ENCODE data around the gene FCHSD2. TPM values are rescaled to one million over a fixed set of nuclear protein-coding genes. Genes with fewer than 3 reads are reported as not detected.
"Not testable (repeated sequence)": the region's sequence is repeated elsewhere in the genome, so short reads cannot be mapped to it uniquely, and the experiment has no call there.

Gene FCHSD2
- total RNA-seq, 2 experiments from 2014 or later = 29.2 to 30.8 TPM

- POLR2A ChIA-PET = no interaction called here
- CTCF ChIA-PET = no interaction called here
These were observed 220.9 kb downstream of the FCHSD2 start for GRCh38 chr11:72921028-72921716.

GRCh38 chr11:72920001-72920400 lies 222.1 kb downstream of the FCHSD2 start:
- POLR2A ChIA-PET = no interaction called here
- CTCF ChIA-PET = no interaction called here

- ChIA-PET CTCF (no interaction called here), POLR2A (no interaction called here)
These were observed 223.3 kb downstream of the FCHSD2 start for GRCh38 chr11:72918851-72919250.

GRCh38 chr11:72912253-72912652 lies 229.9 kb downstream of the FCHSD2 start:
- POLR2A ChIA-PET = no interaction called here
- CTCF ChIA-PET = no interaction called here

- POLR2A ChIA-PET = not testable (repeated sequence)
These were observed 232.3 kb downstream of the FCHSD2 start for GRCh38 chr11:72909558-72910388.

GRCh38 chr11:72908032-72908676 lies 234.0 kb downstream of the FCHSD2 start:
- ChIA-PET CTCF (interaction anchor here (0.7 kb wide), 2 partner anchors 14 to 295 kb away, joined by 3 read pairs; no protein-coding TSS in a partner anchor), POLR2A (no interaction called here)

More at GRCh38 chr11:72909558-72910388, 232.3 kb downstream of the FCHSD2 start:
- CTCF ChIA-PET = not testable (repeated sequence)

GRCh38 chr11:72904016-72904415 lies 238.1 kb downstream of the FCHSD2 start:
- ChIA-PET POLR2A (no interaction called here), CTCF (no interaction called here)

- ChIA-PET POLR2A (no interaction called here), CTCF (no interaction called here)
These were observed 240.7 kb downstream of the FCHSD2 start for GRCh38 chr11:72901374-72901773.

- POLR2A ChIA-PET = interaction anchor here (0.6 kb wide), 1 partner anchor 1011 kb away, joined by 8 read pairs; no protein-coding TSS in a partner anchor
- CTCF ChIA-PET = no interaction called here
These were observed 242.1 kb downstream of the FCHSD2 start for GRCh38 chr11:72900013-72900412.

GRCh38 chr11:72899238-72899637 lies 242.9 kb downstream of the FCHSD2 start:
- CTCF ChIA-PET = no interaction called here
- POLR2A ChIA-PET = interaction anchor here (0.6 kb wide), 1 partner anchor 1011 kb away, joined by 8 read pairs; no protein-coding TSS in a partner anchor

GRCh38 chr11:72897506-72897905 lies 244.6 kb downstream of the FCHSD2 start:
- CTCF ChIA-PET = no interaction called here
- POLR2A ChIA-PET = no interaction called here

GRCh38 chr11:72896431-72896830 lies 245.7 kb downstream of the FCHSD2 start:
- POLR2A ChIA-PET = no interaction called here
- CTCF ChIA-PET = interaction anchor here (0.6 kb wide), 1 partner anchor 703 kb away, joined by 5 read pairs; no protein-coding TSS in a partner anchor

- ChIA-PET CTCF (no interaction called here), POLR2A (no interaction called here)
These were observed 251.2 kb downstream of the FCHSD2 start for GRCh38 chr11:72890881-72891280.

- CTCF ChIA-PET = no interaction called here
These were observed 255.5 kb downstream of the FCHSD2 start for GRCh38 chr11:72886619-72887018.

GRCh38 chr11:72885749-72886609 lies 256.1 kb downstream of the FCHSD2 start:
- ChIA-PET POLR2A (no interaction called here), CTCF (no interaction called here)

More at GRCh38 chr11:72886619-72887018, 255.5 kb downstream of the FCHSD2 start:
- POLR2A ChIA-PET = no interaction called here

- ChIA-PET POLR2A (no interaction called here), CTCF (no interaction called here)
These were observed 266.0 kb downstream of the FCHSD2 start for GRCh38 chr11:72876147-72876546.

- ChIA-PET POLR2A (no interaction called here), CTCF (interaction anchor here (0.5 kb wide), 1 partner anchor 101 kb away, joined by 3 read pairs; no protein-coding TSS in a partner anchor)
These were observed 266.4 kb downstream of the FCHSD2 start for GRCh38 chr11:72875736-72876135.

- CTCF ChIA-PET = no interaction called here
These were observed 270.1 kb downstream of the FCHSD2 start for GRCh38 chr11:72872012-72872411.

GRCh38 chr11:72871119-72871518 lies 271.0 kb downstream of the FCHSD2 start:
- CTCF ChIA-PET = interaction anchor here (0.6 kb wide), 1 partner anchor 23 kb away, joined by 6 read pairs; no protein-coding TSS in a partner anchor
- POLR2A ChIA-PET = no interaction called here

More at GRCh38 chr11:72872012-72872411, 270.1 kb downstream of the FCHSD2 start:
- POLR2A ChIA-PET = no interaction called here

GRCh38 chr11:72869831-72870230 lies 272.3 kb downstream of the FCHSD2 start:
- POLR2A ChIA-PET = no interaction called here
- CTCF ChIA-PET = no interaction called here

All from activated CD8-positive, alpha-beta memory T cell treated with anti-CD3 and anti-CD28 coated beads for 36 hours (primary cell).